AG10803 (cell line): ENCODE results near the gene ADRA2C.

ENCODE experiments used
- DNase-seq: peaks from one replicate; pipeline ENCODE4 v3.0.0; 2010; ENCODE audit warnings: low read depth
- H3K4me3 ChIP-seq: 2 replicates; pipeline ENCODE4 v1.5.1; 2011; ENCODE audit warnings: mild to moderate bottlenecking, low read length, control low read depth
- CTCF ChIP-seq: conservative IDR thresholded peaks from 2 replicates; pipeline ENCODE4 v1.5.1; 2011; ENCODE audit warnings: mild to moderate bottlenecking, low read length, control low read depth, inconsistent platforms

Gene ADRA2C

GRCh38 chr4:3773552-3774001 is 7.4 kb downstream of the ADRA2C start:
- TF ChIP-seq CTCF = no peak
- no peak for DNase-seq
- H3K4me3 ChIP-seq = no peak overlapping the region

GRCh38 chr4:3774253-3774883 is 8.2 kb downstream of the ADRA2C start:
- no peak overlapping the region for H3K4me3 ChIP-seq
- DNase-seq = no peak
- TF ChIP-seq CTCF = no peak

GRCh38 chr4:3775005-3775404 is 8.8 kb downstream of the ADRA2C start:
- no peak for TF ChIP-seq CTCF
- no peak overlapping the region for H3K4me3 ChIP-seq
- no peak for DNase-seq

GRCh38 chr4:3775576-3775975 is 9.4 kb downstream of the ADRA2C start:
- no peak for DNase-seq
- no peak for TF ChIP-seq CTCF
- no peak overlapping the region for H3K4me3 ChIP-seq

GRCh38 chr4:3776166-3777032 is 10.2 kb downstream of the ADRA2C start:
- TF ChIP-seq CTCF = no peak
- DNase-seq = no peak
- H3K4me3 ChIP-seq = no peak overlapping the region

- no peak overlapping the region for H3K4me3 ChIP-seq
- DNase-seq = no peak
- no peak for TF ChIP-seq CTCF
These were observed 10.8 kb downstream of the ADRA2C start for GRCh38 chr4:3777033-3777390.

- no peak for TF ChIP-seq CTCF
- no peak overlapping the region for H3K4me3 ChIP-seq
- DNase-seq = no peak
These were observed 11.5 kb downstream of the ADRA2C start for GRCh38 chr4:3777669-3778068.
